ENCODE data around the gene ATAD3B. TPM values are rescaled to one million over a fixed set of nuclear protein-coding genes. Genes with fewer than 3 reads are reported as not detected.

The ATAD3B gene
- total RNA-seq, 1 donor from 2014 or later: 14.2 TPM

DNA sequence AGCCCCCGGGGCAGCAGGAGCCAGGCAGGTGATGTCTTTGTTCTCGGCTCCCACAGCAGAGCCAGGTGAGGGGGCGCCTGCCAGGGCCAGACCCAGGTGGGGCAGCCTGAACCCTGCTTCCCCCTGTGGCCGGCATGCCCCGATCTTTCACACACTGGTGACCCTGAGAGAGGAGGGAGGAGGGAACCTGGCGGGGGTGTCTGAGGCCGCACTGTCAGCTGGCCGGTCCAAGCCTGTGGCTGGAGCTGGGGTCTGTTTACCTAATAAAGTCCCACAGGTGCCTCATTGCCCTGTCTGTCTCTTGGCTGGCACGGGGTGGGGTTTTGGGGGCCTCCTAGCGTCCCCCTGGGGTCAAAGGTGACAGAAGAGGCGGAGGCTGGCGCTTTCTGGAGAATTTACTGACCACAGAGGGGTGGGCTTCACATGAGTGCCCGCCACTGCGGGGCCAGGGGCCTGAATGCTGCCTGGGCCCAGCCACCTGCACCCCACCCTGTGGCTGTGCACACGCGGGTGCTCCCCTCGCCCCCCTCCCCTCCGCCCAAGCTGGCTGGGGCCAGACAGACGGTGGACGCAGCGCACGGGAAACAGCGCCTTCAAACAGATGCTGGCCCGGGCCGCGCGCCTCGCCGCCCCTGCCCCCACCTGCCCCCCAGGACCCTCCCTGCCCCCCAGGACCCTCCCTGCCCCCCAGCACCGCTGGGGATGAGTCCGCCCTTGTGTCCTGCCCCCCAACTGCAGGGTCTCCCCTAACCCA lies 63.0 kb downstream of the ATAD3B start:
- Histone ChIP-seq H3K4me1 (peaks cover 3 to 7% of the 10 kb centered on the region in 2 donors), H3K4me3 (no peak overlapping the region), H3K27ac (no peak overlapping the region), H3K9me3 (peaks cover 0 to 12% of the 10 kb centered on the region in 2 donors), H3K36me3 (peaks cover 0 to 11% of the 10 kb centered on the region in 2 donors), H3K27me3 (no peaks in the 10 kb centered on the region)
- TF ChIP-seq, protein P1, sequence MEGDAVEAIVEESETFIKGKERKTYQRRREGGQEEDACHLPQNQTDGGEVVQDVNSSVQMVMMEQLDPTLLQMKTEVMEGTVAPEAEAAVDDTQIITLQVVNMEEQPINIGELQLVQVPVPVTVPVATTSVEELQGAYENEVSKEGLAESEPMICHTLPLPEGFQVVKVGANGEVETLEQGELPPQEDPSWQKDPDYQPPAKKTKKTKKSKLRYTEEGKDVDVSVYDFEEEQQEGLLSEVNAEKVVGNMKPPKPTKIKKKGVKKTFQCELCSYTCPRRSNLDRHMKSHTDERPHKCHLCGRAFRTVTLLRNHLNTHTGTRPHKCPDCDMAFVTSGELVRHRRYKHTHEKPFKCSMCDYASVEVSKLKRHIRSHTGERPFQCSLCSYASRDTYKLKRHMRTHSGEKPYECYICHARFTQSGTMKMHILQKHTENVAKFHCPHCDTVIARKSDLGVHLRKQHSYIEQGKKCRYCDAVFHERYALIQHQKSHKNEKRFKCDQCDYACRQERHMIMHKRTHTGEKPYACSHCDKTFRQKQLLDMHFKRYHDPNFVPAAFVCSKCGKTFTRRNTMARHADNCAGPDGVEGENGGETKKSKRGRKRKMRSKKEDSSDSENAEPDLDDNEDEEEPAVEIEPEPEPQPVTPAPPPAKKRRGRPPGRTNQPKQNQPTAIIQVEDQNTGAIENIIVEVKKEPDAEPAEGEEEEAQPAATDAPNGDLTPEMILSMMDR (IDR thresholded peaks at IDR 0.05): no peak
- intact Hi-C loops (cut with DNase I): no loop called here
- no peak for DNase-seq (ENCODE audit: low spot score in 2 of 2)

DNA sequence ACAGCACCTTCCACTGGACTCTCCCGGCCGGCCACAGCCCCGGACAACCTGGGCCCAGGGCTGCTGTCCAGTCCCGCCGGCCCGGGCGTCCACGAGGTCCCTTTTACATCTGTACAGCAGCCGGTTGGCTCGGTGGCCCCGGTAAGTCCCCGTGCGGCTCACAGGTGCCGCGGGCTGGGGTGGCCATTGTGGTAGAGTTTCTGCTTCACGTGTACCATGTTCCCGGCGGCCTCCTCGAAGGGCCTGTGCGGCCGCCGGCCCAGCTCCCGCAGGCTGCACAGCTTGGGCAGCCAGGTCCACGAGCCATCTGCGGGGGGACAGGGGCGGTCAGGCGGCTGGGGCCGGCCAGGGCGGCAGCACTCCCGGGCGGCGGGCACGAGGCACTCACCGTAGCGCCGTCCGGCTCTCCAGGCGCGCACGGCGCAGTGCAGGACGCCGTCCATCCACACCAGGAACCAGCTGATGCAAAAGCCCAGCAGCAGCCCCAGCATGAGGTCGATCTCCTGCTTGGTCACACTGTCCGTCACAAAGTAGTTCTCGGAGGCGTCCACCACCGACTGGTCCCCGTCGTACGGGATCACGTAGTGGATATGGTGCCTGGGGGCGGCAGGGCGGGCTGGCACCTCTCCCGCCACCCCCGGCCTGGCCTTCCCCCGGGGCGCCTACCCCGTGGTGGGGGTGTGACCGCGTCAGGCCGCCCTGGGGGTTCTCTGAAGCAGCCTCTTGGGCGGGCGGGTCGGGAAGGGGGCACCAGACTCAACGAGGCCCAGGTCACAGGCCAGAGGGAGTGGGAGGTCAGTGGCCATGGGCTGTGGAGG lies 63.8 kb downstream of the ATAD3B start:
- TF ChIP-seq, protein P1 (IDR thresholded peaks at IDR 0.05): no peak
- H3K36me3 ChIP-seq: peaks cover 0 to 7% of the 10 kb centered on the region in 2 donors
- H3K27ac ChIP-seq: no peak overlapping the region
- peaks cover 3 to 7% of the 10 kb centered on the region in 2 donors for H3K4me1 ChIP-seq
- no peak for DNase-seq (ENCODE audit: low spot score in 2 of 2)
- peaks cover 0 to 12% of the 10 kb centered on the region in 2 donors for H3K9me3 ChIP-seq
- H3K27me3 ChIP-seq: no peaks in the 10 kb centered on the region
- H3K4me3 ChIP-seq: no peak overlapping the region
- intact Hi-C loops (cut with DNase I): no loop called here

DNA sequence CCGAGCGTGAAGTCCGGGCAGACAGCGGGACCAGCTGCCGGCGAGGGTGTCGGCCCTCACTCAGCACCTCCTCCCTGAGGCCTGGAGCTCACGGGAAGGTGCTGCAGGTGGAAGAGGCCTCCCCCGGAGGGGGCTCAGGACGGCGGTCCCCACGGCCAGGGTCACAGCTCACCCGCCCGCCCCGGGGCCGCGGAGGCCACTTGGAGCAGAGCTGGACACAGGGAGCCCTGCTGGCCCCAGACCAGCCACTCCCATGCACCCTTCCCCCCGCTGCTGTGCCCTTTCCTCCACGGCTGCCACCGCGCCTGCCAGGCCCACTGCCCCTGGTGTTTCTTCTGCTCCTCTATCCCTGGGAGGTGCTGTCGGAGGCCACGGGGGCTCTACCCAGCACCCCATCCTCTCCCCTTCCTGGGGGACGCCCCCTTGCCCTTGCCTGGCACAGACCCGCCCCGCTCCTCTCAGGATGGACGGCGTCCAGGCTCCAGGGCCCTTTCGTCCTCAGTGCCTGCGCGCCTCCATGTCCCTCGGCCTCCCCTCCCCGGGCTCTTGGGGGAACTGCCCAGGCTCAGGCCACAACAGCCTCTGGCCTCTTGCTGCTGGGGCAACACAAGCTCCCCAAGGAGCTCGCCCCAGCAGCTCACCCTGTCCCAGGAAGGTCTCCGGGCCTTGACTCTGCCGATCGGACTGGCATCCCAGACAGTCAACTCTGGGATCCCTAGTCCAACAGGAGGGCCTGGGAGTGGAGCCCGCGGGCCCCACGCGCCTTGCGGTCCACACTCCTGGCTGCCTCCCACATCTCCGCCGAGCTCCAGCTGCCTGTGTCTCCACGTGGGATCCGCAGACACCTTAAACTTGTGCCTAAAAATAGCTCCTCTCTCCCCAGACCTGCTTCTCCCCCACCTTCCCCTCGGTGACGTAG lies 64.7 kb downstream of the ATAD3B start:
- H3K4me1 ChIP-seq: peaks cover 3 to 14% of the 10 kb centered on the region in 2 donors
- H3K27me3 ChIP-seq: no peaks in the 10 kb centered on the region
- H3K36me3 ChIP-seq: peaks cover 0 to 7% of the 10 kb centered on the region in 2 donors
- H3K4me3 ChIP-seq: no peak overlapping the region
- H3K9me3 ChIP-seq: peaks cover 0 to 7% of the 10 kb centered on the region in 2 donors
- TF ChIP-seq, protein P1 (IDR thresholded peaks at IDR 0.05): no peak
- intact Hi-C loops (cut with DNase I): no loop called here
- DNase-seq (ENCODE audit: low spot score in 2 of 2): no peak
- no peak overlapping the region for H3K27ac ChIP-seq

DNA sequence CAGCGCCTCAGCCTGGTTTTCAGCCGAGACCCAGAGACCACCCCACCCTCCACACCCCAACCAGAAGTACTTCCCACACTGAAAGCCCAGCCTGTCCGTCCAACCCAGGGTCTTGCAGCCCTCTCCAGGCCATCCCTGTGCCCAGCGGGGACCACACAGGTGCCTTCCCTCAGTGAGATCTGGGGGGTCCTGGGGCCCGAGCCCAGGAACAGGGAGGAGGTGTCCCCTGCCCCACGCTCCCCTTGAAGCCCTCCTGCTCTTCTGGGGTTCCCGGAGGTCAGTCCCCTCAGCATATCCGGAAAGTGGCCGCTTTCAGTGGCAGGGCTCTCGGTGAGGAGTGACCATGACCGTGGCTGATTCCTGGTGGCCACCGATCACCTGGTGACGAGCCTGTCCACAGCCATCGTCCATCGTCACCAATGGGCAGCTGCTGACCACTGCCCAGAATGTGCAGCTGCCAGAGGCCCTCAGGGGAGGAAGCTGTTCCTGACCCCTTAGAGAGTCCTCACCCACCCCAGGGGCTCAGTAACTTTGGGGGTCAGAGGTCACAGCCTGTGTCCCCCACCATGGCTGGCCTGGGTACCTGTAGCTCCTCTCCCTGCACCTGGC lies 65.5 kb downstream of the ATAD3B start:
- H3K4me3 ChIP-seq: no peak overlapping the region
- no peak for DNase-seq (ENCODE audit: low spot score in 2 of 2)
- intact Hi-C loops (cut with DNase I): no loop called here
- peaks cover 3 to 13% of the 10 kb centered on the region in 2 donors for H3K36me3 ChIP-seq
- peaks cover 3 to 14% of the 10 kb centered on the region in 2 donors for H3K4me1 ChIP-seq
- H3K27me3 ChIP-seq: no peaks in the 10 kb centered on the region
- peaks cover 0 to under 1% of the 10 kb centered on the region in 2 donors for H3K9me3 ChIP-seq
- TF ChIP-seq, protein P1 (IDR thresholded peaks at IDR 0.05): no peak
- no peak overlapping the region for H3K27ac ChIP-seq
